ENCODE results near the gene XYLT2. TPM values are rescaled to one million over a fixed set of nuclear protein-coding genes. Genes with fewer than 3 reads are reported as not detected.
A peak's percentile ranks its signal among the peaks of the same experiment; 100 is the strongest.

The XYLT2 gene
- total RNA-seq, 1 experiment from 2014 or later, result 39.7 TPM

- TF ChIP-seq PRDM15 (CRISPR knock-in tag; IDR thresholded peaks at IDR 0.05) (no peak), HMGA2 (CRISPR knock-in tag; IDR thresholded peaks at IDR 0.05) (no peak), E2F4 (CRISPR knock-in tag; IDR thresholded peaks at IDR 0.05; ENCODE audit: borderline replicate concordance, low read depth) (0 out of 2 replicates have a peak, but pooled peaks have one; percentile 43), ZSCAN18 (CRISPR knock-in tag; IDR thresholded peaks at IDR 0.05) (no peak), ZNF138 (CRISPR knock-in tag; conservative IDR thresholded peaks at IDR 0.05) (no peak), ELF4 (CRISPR knock-in tag; IDR thresholded peaks at IDR 0.05; ENCODE audit: low read depth) (no peak), IRF1 (CRISPR knock-in tag; IDR thresholded peaks at IDR 0.05) (no peak), ZNF532 (CRISPR knock-in tag; IDR thresholded peaks at IDR 0.05; ENCODE audit: borderline replicate concordance) (no peak), IRF2 (CRISPR knock-in tag; IDR thresholded peaks at IDR 0.05; ENCODE audit: borderline replicate concordance, low read depth) (no peak), NFATC4 (CRISPR knock-in tag; IDR thresholded peaks at IDR 0.05) (no peak), ZNF512 (CRISPR knock-in tag; IDR thresholded peaks at IDR 0.05; ENCODE audit: borderline replicate concordance) (no peak), MXD4 (CRISPR knock-in tag; IDR thresholded peaks at IDR 0.05; ENCODE audit: borderline replicate concordance) (no peak), ZNF425 (CRISPR knock-in tag; conservative IDR thresholded peaks at IDR 0.05) (no peak), GRHL2 (CRISPR knock-in tag; IDR thresholded peaks at IDR 0.05; ENCODE audit: insufficient replicate concordance, severe bottlenecking) (no peak), ETV6 (CRISPR knock-in tag; IDR thresholded peaks at IDR 0.05) (peak; percentile 97), TEAD4 (CRISPR knock-in tag; IDR thresholded peaks at IDR 0.05) (no peak), OVOL2 (CRISPR knock-in tag; IDR thresholded peaks at IDR 0.05; ENCODE audit: borderline replicate concordance) (no peak), ZBTB21 (CRISPR knock-in tag; IDR thresholded peaks at IDR 0.05; ENCODE audit: borderline replicate concordance) (no peak), ZNF423 (CRISPR knock-in tag; IDR thresholded peaks at IDR 0.05) (no peak), PRRX2 (CRISPR knock-in tag; IDR thresholded peaks at IDR 0.05) (no peak), MAX (CRISPR knock-in tag; IDR thresholded peaks at IDR 0.05) (peak; percentile 89)
Measured at GRCh38 chr17:50372758-50373556, 27.0 kb downstream of the XYLT2 start, which contains the start of the genes EME1 and MRPL27 (continued).
